Measurements from ENCODE around the gene TMEM106A. TPM values are rescaled to one million over a fixed set of nuclear protein-coding genes. Genes with fewer than 3 reads are reported as not detected.

TMEM106A gene
- total and polyA plus RNA-seq, 9 of the 15 experiments (the other 6 are each of a cell fraction or from before 2014, with no cell fraction given), result 0.03 to 0.29 (median 0.15) TPM

GRCh38 chr17:43169561-43170139 is 42.0 kb upstream of the TMEM106A start (continued):
- TF ChIP-seq MYBL2 (IDR thresholded peaks at IDR 0.05; ENCODE audit: low read depth) (no peak), MYBL2 (CRISPR knock-in tag; IDR thresholded peaks at IDR 0.05; ENCODE audit: borderline replicate concordance) (no peak), CBFB (CRISPR knock-in tag; IDR thresholded peaks at IDR 0.05) (0 out of 2 replicates have a peak, but pooled peaks have one; percentile 12), USF1 (CRISPR knock-in tag; IDR thresholded peaks at IDR 0.05) (0 out of 2 replicates have a peak, but pooled peaks have one; percentile 18), ZNF347 (CRISPR knock-in tag; IDR thresholded peaks at IDR 0.05; ENCODE audit: low read depth) (no peak), ARID4B (CRISPR knock-in tag; IDR thresholded peaks at IDR 0.05) (peak; percentile 82), MEF2D (tag; conservative IDR thresholded peaks at IDR 0.05; ENCODE audit: low read depth) (no peak), IRF9 (tag; IDR thresholded peaks at IDR 0.05) (no peak), SFPQ (IDR thresholded peaks at IDR 0.05; ENCODE audit: low read depth, low read length) (no peak), ZBTB2 (IDR thresholded peaks at IDR 0.05) (0 out of 2 replicates have a peak, but pooled peaks have one; percentile 23), RBFOX2 (IDR thresholded peaks at IDR 0.05; ENCODE audit: low read depth, low read length) (peak; percentile 58), GTF2F1 (IDR thresholded peaks at IDR 0.05; ENCODE audit: low read depth, low read length) (0 out of 2 replicates have a peak, but pooled peaks have one; percentile 2), KAT8 (IDR thresholded peaks at IDR 0.05; ENCODE audit: low read depth) (no peak), RAD21 (CRISPR knock-in tag; conservative IDR thresholded peaks at IDR 0.05 in 1 of 2, IDR thresholded peaks at IDR 0.05 in 1 of 2) (no peak), EGR1 (conservative IDR thresholded peaks at IDR 0.05) (peak; percentile 57), THRA (IDR thresholded peaks at IDR 0.05) (no peak)

Data from K562 (cell line).